NCI-H2081 (cell line): ENCODE measurements around the gene PSIP1.
"Not testable (repeated sequence)": the region's sequence is repeated elsewhere in the genome, so short reads cannot be mapped to it uniquely, and the experiment has no call there.

Experiments used
- DNase-seq, 2 experiments: peaks; one replicate each; lab custom pipeline; 2025; lab: John Stamatoyannopoulos, UW

PSIP1 gene

DNA sequence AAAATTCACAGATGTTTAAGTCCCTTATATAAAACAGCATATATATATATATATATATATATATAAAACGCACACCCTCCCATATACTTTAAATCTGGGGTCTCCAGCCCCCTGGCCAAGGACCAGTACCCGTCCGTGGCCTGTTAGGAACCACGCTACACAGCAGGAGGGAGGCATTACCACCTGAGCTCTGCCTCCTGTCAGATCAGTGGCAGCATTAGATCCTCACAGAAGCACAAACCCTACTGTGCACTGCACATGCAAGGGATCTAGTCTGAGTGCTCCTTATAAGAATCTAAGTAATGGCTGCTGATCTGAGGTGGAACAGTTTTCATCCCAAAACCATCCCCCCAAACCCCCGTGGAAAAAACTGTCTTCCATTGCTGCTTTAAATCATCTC is 9.0 kb downstream of the PSIP1 start:
- peak in 1 of 2 experiments; percentile 17 for DNase-seq

DNA sequence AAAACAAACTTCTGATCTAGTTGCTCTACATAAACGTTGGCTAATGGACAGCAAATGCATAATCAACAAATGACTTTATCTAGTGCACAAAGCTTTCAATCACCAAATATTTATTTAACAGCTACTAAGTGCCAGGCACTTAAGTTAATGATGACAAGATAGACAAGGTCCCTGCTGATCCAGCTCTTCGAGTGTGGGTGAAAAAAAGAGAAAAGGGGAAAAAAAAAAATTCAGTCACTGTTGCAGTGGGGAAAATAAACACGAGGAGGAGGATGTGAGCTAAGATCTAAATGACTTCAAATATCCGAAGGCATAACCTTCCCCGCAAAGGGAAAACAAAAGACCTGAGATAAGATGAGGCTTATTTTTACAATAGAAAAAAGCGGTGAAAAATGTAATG is 9.6 kb downstream of the PSIP1 start:
- peak; percentile 31 to 87 for DNase-seq

DNA sequence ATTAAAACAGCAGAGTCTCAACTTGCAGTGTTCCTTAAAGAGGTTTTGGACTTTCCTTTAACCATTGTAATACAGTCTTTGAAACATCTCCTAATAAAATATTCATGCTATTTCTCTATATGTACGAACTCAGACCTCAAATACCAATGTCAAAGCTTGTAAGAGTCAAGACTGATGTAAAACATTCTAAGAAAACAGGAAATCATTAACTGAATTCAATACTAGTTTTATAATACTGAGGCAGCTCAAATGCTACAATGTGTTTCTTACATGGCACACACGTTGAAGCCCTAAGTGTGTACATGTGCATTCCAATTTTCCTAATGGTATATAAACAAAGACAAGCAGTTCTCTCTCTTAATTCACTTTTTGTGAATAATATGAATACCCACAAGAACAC is 11.6 kb downstream of the PSIP1 start:
- no peak for DNase-seq

DNA sequence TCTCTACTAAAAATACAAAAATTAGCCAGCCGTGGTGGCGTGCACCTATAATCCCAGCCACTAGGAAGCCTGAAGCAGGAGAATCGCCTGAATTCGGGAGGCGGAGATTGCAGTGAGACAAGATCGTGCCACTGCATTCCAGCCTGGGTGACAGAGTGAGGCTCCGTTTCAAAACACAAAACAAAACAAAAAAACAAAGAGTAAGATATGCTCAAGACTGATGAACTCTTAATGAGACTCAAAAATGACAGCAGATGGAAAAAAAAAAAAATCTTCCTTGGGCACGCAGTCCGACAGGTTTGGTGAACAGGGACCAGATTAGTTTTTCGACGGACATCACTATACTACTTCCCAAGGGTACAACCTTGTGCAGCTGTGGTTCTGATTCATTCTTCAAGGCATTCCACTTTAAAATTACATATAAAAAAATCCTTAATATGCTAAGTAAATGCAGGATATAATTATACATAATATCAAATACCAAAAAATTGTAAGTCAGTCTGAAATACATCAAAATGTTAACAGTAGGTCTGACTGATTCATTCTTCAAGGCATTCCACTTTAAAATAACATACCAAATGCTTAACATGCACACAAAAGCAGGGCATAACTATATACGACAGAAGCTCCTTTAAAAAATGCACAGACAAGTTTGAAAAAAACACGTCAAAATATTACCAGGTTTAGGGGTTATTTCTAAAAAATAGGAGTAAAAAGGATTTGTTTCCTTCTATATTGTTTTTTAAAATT is 12.3 kb downstream of the PSIP1 start:
- DNase-seq: no peak

DNA sequence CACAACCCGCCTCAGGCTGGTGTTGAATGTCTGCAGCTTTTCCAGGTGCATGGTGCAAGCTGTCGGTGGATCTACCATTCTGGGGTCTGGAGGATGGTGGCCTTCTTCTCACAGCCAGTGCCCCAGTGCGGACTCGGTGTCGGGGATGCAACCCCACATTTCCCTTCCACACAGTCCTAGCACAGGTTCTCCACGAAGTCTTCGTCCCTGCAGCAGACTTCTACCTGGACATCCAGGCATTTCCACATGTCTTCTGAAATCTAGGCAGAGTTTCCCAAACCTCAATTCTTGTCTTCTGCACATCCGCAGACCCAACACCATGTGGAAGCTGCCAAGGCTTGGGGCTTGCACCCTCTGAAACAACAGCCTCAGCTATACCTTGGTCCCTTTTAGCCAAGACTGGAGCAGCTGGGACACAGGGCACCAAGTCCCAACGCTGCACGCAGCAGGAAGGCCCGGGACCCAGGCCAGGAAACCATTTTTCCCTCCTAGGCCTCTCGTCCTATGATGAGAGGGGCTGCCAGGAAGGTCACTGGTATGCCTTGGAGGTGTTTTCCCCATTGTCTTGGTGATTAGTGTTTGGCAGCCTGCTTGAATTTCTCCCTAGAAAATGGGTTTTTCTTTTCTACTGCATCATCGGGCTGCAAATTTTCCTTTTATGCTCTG is 18.2 kb downstream of the PSIP1 start:
- DNase-seq: no peak

DNA sequence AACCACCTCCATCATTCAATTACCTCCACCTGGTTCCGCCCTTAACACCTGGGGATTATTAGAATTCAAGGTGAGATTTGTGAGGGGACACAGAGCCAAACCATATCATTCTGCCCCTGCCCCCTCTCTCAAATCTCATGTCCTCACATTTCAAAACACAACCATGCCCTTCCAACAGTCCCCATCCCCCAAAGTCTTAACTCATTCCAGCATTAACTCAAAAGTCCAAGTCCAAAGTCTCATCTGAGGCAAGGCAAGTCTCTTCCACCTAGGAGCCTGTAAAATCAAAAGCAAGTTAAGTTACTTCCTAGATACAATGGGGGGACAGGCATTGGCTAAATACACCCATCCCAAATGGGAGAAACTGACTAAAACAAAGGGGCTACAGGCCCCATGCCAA is 18.8 kb downstream of the PSIP1 start:
- DNase-seq: no peak

DNA sequence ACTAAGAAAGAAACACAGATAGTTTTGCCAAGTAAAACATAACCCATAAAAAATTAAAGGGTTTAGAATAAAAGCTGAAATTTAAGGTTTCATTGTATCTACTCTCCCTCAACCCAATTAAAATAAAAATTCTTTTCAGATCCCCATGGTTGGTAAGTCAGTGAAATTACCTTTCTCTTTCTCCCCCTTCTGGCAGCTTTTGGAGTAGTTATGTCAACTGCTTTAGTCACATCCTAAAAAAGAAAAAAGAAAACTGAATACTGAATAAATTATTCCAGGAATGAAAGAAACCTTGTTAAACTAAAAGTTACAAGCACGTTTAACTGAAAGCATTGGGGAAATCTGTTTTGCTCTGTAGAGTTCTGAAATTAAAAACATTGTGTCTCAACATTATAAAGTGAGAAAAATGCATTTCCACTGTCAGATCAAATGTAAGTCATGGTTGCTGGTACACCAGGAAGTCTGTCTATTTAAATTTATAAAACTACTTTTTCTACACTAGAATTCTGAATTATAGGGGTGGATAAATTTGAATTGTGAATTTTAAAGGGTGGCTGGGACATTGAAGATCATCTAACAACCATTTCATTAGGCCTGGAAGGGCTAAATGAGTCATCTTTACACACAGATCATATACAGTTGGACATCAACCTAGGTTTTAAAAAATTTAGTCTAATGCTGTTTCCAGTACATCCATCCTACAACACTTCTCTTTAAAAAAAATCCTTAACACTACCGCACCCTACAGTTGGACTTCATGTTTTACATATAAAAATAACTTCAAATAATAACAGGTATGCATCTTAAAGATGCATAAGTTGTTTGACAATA is 24.7 kb downstream of the PSIP1 start:
- DNase-seq: peak in 1 of 2 experiments; percentile 62

DNA sequence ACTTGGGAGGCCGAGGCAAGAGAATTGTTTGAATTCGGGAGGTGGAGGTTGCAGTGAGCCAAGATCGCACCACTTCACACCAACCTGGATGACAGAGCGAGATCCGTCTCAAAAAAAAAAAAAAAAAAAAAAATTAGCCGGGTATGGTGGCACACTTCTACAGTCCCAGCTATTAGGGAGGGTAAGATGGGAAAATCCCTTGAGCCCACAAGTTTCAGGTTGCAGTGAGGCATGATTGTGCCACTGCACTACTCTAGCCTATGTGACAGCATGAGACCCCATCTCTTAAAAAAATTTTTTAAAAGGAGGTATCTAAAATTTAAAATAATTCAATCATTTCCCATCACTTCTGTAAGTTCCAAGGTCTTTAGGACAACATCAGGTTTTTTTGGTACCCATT is 26.0 kb downstream of the PSIP1 start:
- no peak for DNase-seq

DNA sequence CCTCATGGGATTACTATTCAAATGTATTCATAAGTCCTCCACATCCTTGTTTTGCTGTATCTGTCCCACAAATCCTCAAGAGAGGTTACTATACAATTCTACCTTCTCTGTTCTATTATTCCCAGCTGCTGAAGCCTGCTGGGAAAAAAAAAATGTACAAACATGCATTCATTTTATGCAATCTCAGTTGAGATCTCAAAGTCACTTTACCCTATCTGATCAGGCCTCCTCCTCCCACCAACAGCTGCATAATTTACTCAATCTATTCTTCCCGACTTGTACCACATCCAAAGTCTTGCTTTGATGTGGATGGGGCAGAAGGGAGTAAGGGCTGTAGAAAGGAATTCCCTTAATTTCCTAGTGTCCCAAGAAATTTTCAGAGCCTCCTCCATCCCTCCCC is 28.6 kb downstream of the PSIP1 start:
- DNase-seq: no peak

DNA sequence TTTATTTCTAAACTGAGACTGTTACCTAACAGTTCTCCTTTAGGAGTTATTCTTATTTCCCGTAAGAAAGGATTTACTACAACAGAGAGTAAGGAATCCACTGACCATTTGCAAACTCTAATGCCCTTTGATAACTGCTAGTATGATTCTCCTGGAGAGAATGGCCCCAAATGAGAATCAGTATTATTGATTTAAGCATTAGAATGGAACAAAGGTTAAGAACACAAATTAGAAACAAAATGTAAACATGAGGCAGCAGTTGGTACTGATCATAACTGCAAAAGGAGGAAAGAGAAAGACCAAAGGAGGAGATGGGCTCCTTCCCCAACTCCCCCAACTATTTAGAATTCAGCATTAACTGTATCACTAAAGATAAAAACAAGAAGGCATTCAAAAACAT is 30.7 kb downstream of the PSIP1 start:
- DNase-seq: no peak

DNA sequence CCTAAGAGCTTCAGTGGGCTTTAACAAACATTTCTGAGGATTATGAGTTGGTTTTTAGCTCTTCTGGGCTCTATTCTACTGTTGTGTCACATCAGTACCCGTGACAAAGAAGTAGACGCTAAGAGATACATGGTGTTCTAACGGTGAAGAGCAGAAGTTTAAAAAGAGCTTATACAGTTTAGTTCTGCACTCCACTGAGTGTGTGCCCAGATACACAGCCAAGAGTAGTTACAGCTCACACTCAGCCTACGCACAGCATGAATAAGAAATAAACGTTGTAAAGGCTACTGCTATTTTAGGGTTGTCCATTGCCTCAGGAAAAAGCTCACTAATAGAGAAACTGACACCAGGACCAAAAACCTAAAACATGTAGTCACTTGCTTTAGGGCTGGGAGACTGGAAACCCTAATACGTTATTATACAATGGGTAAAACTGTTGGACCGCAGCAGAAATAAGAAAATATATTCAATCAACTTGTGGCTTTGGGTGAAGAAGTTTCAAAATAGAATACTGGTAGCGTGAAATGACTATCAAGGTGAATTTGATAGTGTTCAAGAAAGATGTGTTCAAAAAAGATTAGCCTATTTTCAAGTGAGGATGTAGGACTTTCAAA is 34.7 kb downstream of the PSIP1 start:
- DNase-seq: no peak

DNA sequence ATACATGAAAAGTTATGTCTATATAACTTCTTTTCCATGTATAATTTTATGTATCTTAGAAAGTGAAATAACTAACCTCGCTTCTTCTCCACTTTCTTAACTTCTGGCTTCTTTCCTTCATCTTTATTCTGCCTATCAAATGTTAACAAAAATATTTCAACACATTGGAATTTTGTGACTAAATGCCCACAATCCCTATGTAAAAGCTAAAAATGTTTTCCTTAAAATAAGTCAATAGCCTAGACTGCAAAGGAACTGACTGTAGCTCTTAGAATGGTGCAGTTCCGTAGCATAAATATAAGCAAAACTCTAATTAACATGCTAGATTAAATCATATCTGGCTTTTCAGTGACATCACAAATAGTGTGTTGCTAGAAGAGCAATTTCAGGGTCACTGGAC is 40.9 kb downstream of the PSIP1 start:
- DNase-seq: no peak

DNA sequence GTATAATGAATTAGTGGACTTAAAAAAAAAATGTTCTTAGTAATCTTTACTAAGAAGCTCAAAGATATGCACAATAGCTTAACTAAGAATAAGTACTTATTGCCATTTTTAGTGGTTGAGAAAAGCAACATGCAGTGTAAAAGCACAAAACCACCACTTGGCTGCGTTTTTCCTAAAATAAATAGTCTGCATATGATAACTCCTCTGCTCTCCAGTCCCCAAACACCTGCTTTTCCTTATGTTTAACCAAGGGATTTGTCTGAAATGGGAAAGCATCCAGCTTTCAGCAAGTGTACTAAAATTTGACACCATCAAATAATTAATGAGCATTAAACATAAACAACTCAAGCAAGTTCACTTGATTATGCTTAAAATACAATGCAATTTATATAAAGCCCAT is 41.4 kb downstream of the PSIP1 start:
- peak; percentile 71 to 91 for DNase-seq

DNA sequence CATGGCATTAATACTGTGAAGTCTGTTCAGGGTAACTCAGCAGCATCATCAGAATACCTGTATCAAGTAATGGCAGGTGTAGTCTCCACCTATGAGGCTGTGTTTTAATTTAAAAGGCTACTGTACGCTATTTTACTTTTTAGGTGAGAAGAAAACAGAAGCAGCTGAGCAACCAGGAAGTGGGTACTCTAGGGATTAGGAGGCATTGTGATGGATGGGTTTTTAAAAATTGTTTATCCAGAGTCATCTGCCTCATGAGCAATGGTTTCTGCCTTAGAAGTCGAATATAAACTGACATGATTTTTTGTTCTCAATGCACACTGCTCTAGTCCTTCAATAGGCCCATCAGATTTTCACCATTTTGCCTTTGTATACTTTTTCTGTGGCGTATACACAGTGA is 42.6 kb downstream of the PSIP1 start:
- peak; percentile 58 to 88 for DNase-seq

DNA sequence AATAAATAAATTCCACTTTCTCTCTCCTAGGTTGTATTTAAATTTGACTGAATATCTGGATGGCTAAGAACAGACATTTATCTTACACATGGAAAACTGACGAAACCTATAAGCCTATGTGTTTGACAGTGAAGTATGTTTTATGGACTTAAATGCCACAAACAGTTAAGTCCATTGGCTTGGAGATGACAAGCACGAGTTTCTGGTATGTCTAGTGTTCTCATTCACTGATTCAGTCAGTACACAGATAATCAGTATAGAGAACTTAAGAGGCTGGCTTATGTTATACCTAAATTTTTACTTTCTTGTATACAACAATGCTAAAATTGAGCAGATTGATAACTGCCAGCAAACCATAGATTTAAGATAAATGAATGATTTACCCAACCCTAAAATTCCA is 49.2 kb downstream of the PSIP1 start:
- DNase-seq: no peak

DNA sequence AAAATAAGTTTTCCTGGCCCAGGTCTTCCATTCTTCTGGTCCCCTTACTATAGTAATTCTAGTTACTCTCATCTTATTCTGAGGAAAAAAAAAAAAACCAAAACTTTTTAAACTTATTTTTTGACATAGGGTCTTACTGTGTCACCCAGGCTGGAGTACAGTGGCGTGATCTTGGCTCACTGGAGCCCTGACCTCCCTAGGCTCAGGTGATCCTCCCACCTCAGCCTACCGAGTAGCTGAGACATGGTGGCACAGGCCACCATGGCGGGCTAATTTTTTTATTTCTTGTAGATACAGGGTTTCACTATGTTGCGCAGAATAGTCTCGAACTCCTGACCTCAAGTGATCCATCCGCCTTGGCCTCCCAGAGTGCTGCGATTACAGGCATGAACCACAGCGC is 49.7 kb downstream of the PSIP1 start:
- DNase-seq: no peak

DNA sequence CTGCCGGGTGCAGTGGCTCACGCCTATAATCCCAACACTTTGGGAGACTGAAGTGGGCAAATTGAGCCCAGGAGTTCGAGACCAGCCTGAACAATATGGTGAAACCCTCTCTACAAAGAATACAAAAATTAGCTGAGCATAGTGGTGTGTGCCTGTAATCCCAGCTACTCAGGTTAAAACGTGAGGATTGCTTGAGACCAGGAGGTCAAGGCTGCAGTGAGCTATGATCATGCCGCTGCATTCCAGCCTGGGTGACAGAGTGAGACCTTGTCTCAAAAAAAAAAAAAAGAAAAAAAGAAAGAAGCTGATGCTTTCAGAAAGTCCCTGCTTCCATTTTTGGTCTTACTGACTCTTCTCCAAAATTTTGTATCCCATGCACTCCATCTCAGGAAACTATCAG is 56.8 kb downstream of the PSIP1 start:
- no peak for DNase-seq

DNA sequence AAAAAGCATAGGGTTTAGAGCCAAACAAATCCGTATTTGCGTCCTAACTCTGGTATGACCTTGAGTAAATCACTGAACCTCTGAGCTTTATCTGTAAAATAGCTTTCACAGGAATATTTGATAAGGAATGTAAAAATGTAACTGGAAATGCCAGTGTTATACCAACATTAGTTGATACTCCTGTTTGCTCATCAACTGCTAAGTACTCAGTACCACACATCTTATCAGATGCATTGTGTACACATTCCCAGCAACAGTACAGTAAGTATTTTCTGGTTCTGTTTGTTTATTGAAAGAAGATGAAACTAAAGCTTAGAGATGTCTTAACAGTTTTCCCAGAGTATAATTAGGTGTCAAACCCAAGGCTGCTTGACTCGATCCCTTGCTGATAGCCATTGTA is 66.6 kb downstream of the PSIP1 start:
- DNase-seq: no peak

DNA sequence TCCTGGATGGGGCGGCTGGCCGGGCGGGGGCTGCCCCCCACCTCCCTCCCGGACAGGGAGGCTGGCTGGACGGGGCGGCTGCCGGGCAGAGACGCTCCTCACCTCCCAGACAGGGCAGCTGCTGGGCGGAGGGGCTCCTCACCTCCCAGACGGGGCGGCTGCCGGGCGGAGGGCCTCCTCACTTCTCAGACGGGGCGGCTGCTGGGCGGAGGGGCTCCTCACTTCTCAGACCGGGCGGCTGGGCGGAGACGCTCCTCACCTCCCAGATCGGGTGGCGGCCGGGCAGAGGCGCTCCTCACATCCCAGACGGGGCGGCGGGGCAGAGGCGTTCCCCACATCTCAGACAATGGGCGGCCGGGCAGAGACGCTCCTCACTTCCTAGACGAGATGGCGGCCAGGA is 68.5 kb downstream of the PSIP1 start:
- not testable (repeated sequence) for DNase-seq

DNA sequence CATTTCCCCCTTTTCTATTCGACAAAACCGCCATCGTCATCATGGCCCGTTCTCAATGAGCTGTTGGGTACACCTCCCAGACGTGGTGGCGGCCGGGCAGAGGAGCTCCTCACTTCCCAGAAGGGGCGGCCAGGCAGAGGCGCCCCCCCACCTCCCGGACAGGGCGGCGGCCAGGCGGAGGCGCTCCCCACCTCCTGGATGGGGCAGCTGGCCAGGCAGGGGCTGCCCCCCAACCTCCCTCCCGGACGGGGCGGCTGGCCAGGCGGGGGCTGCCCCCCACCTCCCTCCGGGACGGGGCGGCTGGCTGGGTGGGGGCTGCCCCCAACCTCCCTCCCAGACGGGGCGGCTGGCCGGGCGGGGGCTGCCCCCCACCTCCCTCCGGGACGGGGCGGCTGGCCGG is 68.9 kb downstream of the PSIP1 start:
- not testable (repeated sequence) for DNase-seq

DNA sequence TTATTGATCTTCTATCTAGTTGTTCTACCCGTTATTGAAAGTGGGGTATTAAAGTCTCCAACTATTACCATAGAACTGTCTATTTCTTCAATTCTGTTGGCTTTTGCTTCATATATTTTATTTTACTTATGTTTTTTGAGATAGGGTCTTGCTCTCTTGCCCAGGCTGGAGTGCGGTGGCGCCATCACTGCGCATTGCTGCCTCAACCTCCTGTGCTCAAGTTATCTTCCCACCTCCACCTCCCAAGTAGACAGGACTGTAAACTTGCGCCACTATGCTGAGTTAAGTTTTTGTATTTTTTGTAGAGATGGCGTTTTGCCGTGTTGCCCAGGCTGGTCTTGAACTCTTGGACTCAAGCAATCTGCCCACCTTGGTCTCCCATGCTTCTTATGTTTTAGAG is 71.9 kb downstream of the PSIP1 start:
- no peak for DNase-seq

DNA sequence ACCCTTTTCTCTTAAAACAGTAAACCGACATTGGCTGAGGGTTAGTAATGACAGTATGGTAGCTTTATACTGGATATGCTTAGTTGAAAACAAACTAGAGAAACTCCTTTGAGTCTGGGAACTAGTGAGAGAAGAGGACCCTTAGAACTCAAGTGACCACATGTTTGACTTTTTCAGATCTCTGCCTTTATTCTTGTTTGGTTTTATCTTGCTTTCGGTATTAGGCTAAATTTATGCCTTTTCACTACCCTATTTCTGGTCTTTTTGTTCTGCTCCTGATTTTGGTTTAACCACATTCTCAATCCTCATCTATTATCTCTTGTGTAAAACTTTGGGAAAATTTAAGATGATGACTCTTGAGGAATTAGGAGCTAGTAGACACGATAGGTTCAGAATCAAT is 77.1 kb downstream of the PSIP1 start:
- DNase-seq: no peak

DNA sequence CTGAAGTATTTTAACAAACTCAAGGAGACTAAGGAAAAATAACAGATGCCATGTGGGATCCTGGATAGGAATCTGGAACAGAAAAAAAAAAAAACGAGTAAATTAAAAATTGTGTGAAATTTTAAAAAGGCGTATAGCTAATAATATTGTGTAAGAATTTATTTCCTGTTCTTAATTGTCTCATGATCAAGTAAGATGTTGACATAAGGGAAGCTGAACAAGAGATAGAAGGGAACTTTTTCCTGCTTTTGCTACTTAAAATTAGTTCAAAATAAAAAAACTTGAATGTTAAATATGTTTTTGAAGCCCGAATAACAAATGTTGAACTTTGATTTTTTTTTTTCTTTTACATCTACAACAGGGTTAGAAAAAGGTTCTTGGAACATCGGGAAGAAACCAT is 77.6 kb downstream of the PSIP1 start:
- DNase-seq: no peak
